Stimulated activated CD4-positive, alpha-beta T cell treated with anti-CD3 and anti-CD28 coated beads, Interleukin-4, amount 100 ng/mL, for 24 hours (primary cell): ENCODE results near the gene CDK1.
"Not testable (repeated sequence)": the region's sequence is repeated elsewhere in the genome, so short reads cannot be mapped to it uniquely, and the experiment has no call there.

Source experiments
- DNase-seq: peaks from one replicate; pipeline ENCODE4 v3.0.0-alpha.2; 2020

The CDK1 gene

GRCh38 chr10:60818134-60818770 lies 40.0 kb downstream of the CDK1 start:
- DNase-seq, result no peak

GRCh38 chr10:60819271-60819670 lies 41.0 kb downstream of the CDK1 start:
- no peak for DNase-seq

- DNase-seq, result no peak
Measured at GRCh38 chr10:60820093-60820754, 41.9 kb downstream of the CDK1 start.

- no peak for DNase-seq
Measured at GRCh38 chr10:60821656-60822055, 43.4 kb downstream of the CDK1 start.

- DNase-seq, result no peak
Measured at GRCh38 chr10:60822809-60823208, 44.5 kb downstream of the CDK1 start.

GRCh38 chr10:60823324-60823723 lies 45.0 kb downstream of the CDK1 start:
- no peak for DNase-seq

GRCh38 chr10:60825520-60825919 lies 47.2 kb downstream of the CDK1 start:
- DNase-seq, result no peak

GRCh38 chr10:60827791-60828488 lies 49.7 kb downstream of the CDK1 start:
- DNase-seq, result no peak

- DNase-seq, result no peak
Measured at GRCh38 chr10:60828489-60828852, 50.2 kb downstream of the CDK1 start.

- DNase-seq, result not testable (repeated sequence)
Measured at GRCh38 chr10:60832136-60832535, 53.9 kb downstream of the CDK1 start.

- DNase-seq, result no peak
Measured at GRCh38 chr10:60834401-60834800, 56.1 kb downstream of the CDK1 start.

GRCh38 chr10:60835049-60835448 lies 56.8 kb downstream of the CDK1 start:
- no peak for DNase-seq

- not testable (repeated sequence) for DNase-seq
Measured at GRCh38 chr10:60841227-60841626, 62.9 kb downstream of the CDK1 start.

- no peak for DNase-seq
Measured at GRCh38 chr10:60842694-60843093, 64.4 kb downstream of the CDK1 start.
